HG03135 (cell line): Measurements from ENCODE around the gene BUD13.
A peak's percentile ranks its signal among the peaks of the same experiment; 100 is the strongest.
"Not testable (repeated sequence)": the region's sequence is repeated elsewhere in the genome, so short reads cannot be mapped to it uniquely, and the experiment has no call there.

Experiments used
- ATAC-seq: cut with Tn5 transposase; IDR thresholded peaks from one replicate; pipeline ENCODE4 v1.9.1; 2021; ENCODE audit warnings: mild to moderate bottlenecking, moderate library complexity; ENCODE audit not compliant: unreplicated experiment

The BUD13 gene

GRCh38 chr11:116772443-116773202 lies at the start of gene BUD13:
BUD13 (minus strand) TSS chr11:116772987; CDS start chr11:116772964, 23 bp downstream.
- peak; percentile 79 for ATAC-seq

GRCh38 chr11:116822575-116822974 lies 49.8 kb upstream of the BUD13 start:
- no peak for ATAC-seq

GRCh38 chr11:116821050-116821918 lies 48.5 kb upstream of the BUD13 start:
- no peak for ATAC-seq

- no peak for ATAC-seq
Measured at GRCh38 chr11:116819049-116819448, 46.3 kb upstream of the BUD13 start.

- no peak for ATAC-seq
Measured at GRCh38 chr11:116814502-116814901, 41.7 kb upstream of the BUD13 start.

GRCh38 chr11:116813781-116814471 lies 41.1 kb upstream of the BUD13 start:
- ATAC-seq = no peak

GRCh38 chr11:116813170-116813569 lies 40.4 kb upstream of the BUD13 start:
- no peak for ATAC-seq

- ATAC-seq = no peak
Measured at GRCh38 chr11:116812109-116812508, 39.3 kb upstream of the BUD13 start.

GRCh38 chr11:116811194-116811593 lies 38.4 kb upstream of the BUD13 start:
- ATAC-seq = no peak

- no peak for ATAC-seq
Measured at GRCh38 chr11:116808262-116809175, 35.7 kb upstream of the BUD13 start.

GRCh38 chr11:116807601-116808261 lies 34.9 kb upstream of the BUD13 start:
- no peak for ATAC-seq

- no peak for ATAC-seq
Measured at GRCh38 chr11:116804001-116804400, 31.2 kb upstream of the BUD13 start.

GRCh38 chr11:116801662-116802061 lies 28.9 kb upstream of the BUD13 start:
- ATAC-seq = not testable (repeated sequence)

GRCh38 chr11:116800610-116801009 lies 27.8 kb upstream of the BUD13 start:
- no peak for ATAC-seq

GRCh38 chr11:116798368-116798767 lies 25.6 kb upstream of the BUD13 start:
- ATAC-seq = no peak

GRCh38 chr11:116797816-116798215 lies 25.0 kb upstream of the BUD13 start:
- no peak for ATAC-seq

GRCh38 chr11:116796548-116796947 lies 23.8 kb upstream of the BUD13 start:
- no peak for ATAC-seq

GRCh38 chr11:116794851-116795250 lies 22.1 kb upstream of the BUD13 start:
- ATAC-seq = no peak

- no peak for ATAC-seq
Measured at GRCh38 chr11:116793772-116794097, 20.9 kb upstream of the BUD13 start.
